Activated CD4-positive, alpha-beta T cell treated with anti-CD3 and anti-CD28 coated beads for 24 hours (primary cell): Measurements from ENCODE around the gene CADM2.

Experiments
- DNase-seq, 2 donors: peaks; one replicate each; pipeline ENCODE4 v3.0.0-alpha.2; 2020; ENCODE audit warnings: low read depth in 2 of 2

The CADM2 gene

DNA sequence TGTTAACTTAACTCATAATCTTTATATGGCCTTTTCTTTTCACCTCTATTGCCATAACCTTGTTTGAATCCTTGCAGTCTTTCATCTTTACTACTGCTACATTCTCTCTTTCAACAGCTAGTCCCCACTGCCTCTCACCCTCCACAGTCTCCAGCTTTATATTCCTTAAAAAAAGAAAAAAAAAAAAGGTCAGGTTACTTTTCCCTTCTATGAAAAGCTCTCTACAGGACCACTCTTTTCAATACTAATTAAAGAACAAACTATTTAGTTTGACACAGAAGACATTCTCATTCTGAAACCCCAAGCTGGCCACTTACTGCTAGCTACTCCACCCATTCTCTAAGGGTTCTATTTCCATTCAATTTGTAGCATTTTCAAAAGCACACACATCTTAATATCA lies 25.6 kb downstream of the CADM2 start:
- DNase-seq, result no peak

DNA sequence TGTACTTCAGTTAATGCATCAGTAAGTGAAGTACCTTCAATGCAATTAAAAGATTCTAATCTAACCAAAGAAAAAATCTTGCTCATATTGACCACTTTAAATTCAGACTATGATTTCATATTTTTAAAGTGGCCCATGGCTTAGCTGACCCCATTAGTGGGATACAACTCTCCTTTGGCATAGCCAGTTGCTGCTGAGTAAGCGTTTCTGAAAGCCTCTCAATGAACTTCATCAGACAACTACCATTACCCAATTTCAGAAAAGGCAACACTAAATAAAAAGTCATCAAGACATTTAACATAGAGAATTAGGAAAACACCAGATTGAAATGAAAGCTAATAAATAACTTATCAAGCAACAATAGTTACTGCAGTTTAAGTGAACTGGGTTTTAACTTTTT lies 27.0 kb downstream of the CADM2 start:
- DNase-seq, result no peak

DNA sequence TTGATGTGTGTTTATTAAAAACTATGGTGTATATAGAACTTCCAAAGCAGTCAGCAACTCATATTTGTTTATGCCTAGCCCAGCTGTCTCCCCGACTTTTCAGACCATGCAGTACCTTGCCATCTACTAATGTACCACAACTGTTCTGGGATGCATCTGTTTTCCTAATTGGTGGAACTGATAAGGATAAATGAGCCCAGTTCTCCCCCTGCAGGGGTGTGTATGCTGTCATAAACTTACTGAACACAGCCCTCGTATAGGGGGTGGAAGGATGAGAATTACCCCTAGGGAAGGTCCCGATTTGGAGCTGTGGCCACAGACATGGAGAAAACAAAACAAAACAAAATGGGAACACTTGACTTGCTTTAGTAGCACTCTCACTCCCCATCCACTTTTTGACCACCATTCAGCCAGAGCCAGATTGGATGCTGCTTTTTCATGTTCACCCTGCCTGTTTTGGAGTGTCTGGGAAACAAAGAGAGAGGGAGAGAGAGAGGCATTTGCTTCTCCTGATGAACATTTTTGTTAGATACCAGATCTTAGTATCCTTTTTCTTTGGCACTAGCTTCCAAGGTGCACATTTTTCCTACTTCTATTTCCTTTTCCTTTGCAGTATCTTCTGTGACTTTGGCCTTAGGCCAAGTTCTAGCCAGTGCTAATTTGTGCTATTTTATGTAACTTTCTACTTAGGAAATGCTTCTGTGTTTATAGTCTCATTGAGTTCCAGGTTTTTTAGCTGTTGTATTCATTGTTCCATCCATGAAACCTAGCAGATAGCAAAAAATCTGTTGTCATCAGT lies 29.1 kb downstream of the CADM2 start:
- no peak for DNase-seq

DNA sequence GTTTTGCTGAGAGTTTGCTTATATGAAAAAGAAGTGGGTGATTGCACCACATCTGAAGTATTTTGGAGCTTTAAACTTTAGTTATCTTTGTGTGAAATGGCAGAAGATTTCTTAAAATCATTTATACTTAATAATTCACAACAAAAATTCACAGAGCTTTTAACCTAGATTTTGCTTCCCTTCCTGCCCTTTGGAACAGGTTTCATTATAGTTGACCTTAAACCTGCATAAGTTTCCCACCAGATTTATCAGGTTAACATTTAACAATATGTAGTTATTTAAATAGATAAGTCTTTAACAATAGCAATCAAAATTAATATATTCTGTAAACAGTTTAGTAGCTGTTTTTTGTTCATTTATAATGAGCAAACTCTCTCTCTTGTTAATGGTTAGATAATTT lies 30.3 kb downstream of the CADM2 start:
- DNase-seq, result no peak

DNA sequence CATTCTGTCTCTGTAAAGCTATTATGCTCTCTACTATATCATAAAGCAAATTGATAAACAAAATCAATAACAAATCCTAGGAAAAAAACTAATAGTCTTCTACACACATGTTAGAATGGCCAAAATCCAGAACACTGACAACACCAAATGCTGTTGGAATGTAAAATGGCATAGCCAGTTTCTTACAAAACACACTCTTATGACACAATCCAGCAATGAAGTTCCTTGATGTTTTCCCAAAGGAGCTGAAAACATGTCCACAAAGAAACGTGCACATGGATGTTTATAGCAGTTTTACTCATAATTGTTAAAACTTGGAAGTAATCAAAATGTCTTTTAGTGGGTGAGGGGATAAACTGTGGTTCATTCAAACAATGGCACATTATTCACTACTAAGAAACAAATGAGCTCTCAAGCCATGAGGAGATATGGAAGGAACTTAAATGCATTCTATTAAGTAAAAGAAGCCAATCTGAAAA lies 32.7 kb downstream of the CADM2 start:
- DNase-seq, result no peak

DNA sequence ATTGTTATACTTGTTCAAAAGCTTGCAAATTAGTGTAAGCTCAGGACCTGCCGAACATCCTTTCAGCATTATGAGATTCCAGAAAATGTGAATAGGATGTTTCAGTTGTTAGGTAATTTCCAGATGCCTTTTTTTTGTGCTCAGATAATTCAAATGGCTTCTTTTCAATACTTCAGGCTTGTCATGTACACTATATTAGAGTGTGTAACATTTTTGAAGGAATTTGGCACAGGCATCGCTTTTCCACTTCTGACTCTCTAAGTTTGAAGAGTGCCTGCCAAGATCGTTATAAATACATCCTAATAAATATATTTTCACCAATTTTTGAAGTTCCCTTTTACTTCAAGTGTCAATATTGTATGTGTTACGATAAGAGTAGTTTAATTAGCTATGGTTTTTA lies 35.2 kb downstream of the CADM2 start:
- DNase-seq, result no peak

DNA sequence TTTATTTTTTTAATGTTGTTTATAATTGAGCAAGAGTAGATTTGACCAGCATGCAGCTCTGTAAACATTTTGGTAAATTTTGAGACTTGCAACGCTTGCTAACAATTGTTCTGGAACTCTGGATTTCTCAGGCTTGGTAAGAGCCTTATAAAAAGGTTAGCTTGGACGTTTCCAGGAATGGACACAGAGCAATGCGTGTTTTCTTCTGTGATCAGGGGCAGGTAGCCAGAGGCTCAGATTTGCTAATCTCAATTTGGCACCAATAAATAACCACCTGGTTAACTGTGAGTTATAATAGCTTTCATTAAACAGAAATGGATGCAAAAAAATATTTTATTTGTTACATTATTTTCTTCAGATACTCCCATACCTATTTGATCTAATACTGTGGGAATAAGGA lies 39.8 kb downstream of the CADM2 start:
- no peak for DNase-seq

DNA sequence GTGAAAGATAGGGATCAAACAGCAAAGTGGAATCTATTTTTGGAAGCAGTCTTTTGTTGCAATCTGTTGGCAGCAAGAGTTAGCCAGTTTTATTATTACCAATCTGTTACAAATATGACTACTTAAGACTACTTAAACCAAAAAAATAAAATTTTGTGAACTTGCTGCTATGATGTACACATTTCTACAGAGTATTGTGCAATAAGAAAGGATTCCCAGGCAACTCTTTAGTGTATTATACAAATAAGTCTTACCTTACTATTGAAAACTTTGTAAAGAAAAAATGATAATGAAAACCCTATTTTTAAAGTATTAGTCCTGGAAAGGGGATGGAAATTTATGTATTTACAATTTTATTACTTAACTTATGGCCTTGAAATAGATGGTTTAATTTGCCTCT lies 44.7 kb downstream of the CADM2 start:
- DNase-seq, result no peak

DNA sequence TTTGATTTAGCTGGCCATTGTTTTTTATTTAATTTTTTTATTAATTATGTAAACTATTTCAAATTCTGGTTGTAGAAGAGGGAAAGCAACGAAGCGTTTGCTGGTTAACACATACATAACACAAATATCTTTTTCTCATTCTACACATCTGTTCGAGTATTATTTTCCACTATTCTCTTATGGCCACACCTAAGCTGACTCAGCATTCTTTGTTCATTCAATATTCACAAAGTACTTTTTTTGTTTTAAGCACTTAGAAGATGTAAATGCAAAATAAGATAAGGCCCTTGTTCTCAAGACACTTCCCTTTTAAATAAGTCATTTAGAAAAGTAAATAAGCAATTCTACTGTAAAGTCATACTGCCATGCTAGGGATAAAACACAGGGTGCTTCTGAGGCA lies 45.4 kb downstream of the CADM2 start:
- no peak for DNase-seq

DNA sequence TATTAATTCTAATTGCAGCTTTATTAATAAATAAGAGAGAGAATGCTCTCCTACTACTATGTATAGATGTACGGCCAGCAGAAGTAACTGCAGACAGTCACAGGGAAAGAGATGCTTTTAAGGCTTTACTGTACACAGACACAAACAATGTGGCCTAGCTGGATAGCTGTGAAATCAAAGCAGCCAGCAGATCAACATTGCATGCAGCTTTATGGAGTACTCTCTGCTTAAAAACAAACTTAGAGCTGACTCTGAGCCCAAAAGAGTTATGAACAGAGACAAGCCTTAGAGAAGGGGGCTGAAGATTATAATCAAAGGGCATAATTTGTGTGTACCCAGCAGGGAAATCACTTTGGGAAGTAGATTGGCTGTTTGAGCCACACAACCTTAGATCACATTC lies 47.2 kb downstream of the CADM2 start:
- DNase-seq, result no peak

DNA sequence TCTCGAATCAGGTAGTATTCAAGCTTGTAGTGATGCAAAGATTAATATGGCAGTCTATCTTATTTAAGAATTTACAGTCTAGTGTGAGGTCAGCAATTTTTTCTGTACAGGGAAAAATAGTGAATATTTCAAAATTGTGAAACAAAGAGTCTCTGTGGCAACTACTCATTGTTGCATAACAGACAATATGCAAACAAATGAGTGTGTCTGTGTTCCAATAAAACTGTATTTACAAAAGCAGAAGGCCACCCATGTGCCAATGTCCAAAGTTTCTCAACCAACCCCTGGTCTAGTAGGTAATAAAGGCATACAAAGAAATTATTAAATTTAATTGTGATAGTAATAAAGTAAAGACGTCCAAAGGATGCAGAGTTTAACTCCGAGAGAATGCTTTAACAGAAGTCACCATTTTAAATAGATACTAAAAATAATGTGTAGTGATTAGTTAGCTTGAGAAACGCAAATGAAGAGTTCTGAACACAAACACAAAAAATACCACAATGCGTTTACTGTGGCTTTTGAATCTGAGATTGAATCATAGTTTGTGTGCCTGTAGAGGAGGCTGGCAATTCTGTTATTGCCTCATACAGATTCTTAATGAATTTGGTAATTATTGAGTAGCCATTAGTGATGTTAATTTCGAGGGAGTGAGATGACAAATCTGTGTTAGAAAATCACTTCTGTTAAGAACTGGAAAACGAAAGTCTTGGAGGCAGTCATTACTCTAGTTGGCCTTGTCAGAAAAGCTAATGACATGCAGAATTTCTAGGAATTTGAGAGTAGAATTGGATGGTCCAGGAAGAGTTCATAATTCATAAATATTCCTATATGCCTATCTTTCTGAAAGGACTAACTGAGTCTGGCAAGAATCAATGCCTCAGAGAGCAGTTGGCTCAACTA lies 48.7 kb downstream of the CADM2 start:
- no peak for DNase-seq

DNA sequence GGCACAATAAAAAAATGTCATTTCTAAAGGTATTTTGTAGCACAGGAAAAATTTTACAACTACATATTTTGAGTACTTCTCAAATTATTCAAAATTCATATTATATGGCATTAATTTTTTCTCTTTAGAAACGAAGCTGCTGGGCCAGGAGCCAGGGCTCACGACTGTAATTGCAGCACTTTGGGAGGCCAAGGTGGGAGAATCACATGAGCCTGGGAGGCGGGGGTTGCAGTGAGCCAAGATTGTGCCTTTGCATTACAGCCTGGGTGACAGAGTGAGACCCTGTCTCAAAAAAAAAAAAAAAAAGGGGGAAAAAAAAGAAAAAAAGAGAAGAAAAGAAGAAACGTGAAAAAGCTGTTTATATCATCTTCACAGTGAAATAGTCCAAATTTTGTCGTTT lies 62.0 kb downstream of the CADM2 start:
- no peak for DNase-seq

DNA sequence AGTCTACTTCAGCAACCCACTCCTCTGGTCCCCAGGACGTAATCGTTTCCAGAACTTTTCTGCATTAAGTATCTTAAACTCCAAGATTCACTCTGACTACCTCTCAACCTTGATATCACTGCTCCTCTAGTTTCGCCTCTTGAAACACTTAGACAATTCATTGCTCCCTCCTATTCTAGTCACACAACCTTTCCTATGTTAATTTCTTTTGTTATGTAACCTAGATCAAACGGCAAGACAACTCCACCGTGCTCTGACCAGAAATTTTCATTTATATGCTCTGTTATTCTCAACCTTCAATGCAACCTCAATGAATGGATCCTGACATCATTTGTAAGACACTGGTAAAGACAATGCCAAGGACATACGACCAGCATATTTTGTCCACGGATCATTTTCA lies 71.3 kb downstream of the CADM2 start:
- no peak for DNase-seq

DNA sequence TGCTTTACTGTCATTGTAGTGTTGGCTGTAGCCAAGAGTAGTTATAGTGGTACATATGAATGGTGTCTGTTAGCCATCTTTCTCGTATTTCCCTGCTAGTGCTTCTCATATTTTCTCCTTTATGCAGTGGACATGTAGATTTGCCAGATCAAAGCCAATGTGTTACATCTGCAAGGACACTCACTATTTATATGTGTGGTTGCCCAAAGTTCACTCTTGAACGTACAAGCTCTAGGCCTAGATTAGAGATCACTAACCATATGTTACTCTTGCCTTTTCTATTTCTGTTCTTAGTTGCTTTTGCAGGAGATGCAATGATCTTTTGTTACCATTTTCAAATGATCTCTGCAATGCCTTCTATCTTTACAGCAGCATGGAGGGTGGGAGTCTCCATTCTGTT lies 78.4 kb downstream of the CADM2 start:
- DNase-seq, result no peak

DNA sequence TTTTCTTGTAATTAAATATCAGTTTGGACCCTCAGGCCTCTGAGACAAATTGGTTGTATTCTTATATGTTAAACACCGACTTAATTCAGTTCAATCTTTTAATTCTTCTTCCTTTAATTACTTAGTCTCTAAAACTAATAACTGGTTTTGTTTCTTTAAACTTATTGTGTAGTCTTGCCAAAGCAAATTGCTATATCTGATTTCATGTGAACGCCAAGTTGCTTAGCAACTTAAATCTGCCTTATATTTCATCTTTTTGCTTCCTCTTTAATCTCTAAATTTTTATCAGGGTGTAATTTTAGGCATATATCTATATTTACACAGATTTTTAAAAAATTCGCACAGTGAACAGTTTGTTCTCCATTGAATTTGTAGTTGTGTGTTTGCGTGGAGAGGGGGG lies 82.2 kb downstream of the CADM2 start:
- no peak for DNase-seq

DNA sequence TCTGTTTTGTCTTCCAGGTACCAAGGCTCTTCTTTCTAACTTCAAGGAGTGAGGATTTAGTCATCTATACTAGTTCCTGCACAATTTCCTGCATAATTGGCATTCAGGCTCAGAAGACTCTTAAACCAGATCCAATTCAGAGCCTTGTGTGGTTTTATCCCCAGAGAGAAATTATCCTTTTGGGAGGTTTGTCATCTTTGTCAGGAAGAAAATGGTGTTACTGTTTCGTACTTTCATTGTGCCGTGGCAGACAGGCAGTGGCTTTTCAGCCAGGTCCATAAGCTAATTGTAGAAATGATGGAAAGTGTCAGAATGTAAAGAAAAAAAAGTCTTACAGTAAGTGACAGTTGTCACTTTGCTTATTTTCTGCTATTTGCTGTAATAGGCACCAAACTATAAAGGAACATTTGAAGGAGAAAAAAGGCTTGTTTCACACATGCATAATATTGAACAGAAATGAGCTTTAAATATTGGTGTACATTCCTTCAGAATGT lies 82.8 kb downstream of the CADM2 start:
- DNase-seq, result no peak

DNA sequence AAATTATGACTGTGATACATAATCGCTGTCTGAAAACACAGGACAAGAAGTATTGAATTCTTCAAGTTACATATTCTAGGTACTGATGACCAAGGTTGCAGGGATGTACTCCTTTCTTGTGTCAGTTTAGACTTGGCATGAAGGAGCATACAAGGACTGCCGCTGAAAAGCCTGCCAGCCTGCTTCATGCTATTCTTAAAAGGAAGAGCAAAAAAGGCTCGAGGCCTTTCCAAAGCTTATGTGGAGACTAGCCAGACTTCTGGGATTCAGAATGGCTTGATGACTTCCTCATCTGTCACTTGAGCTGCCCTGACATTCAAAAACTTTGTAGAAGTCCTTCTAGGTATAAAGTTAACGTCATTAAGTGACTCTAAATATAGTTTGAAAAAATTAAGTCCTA lies 92.0 kb downstream of the CADM2 start:
- DNase-seq, result no peak

DNA sequence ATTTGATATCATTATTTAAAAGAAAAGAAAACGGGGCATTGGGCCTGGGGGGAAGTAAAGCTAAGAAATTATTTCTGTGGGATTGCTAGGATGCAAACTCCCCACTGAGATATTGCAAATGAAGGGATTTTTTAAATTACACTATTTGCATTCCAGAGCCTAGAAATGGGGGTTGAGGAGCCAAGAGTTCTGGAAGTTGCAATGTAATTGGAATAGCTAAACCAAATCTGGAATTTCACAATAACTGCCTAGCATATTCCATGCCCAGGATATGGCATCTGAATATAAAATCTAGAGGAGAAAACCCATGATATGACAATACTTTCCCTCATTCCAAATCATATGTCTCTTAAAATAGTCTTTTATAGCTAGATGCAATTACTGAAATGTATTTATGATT lies 93.0 kb downstream of the CADM2 start:
- no peak for DNase-seq

DNA sequence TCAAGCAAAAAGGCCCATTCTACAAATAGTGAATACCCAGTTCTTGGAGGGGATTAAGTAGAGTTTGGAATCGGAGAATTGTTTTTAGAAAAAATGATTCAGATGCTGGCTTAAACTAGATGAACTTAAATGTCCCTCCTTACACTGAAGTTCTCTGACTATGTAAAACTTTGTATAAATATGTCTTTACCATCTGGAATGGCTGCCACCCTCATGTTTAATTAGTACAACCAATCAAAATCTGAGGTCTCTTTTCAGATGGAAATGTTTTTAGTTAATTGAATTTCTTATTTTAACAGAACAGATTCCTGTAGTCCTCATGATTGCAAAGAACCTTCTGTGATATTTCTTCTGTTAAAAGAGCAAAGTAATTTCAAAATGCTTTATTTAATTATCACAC lies 94.8 kb downstream of the CADM2 start:
- no peak for DNase-seq

DNA sequence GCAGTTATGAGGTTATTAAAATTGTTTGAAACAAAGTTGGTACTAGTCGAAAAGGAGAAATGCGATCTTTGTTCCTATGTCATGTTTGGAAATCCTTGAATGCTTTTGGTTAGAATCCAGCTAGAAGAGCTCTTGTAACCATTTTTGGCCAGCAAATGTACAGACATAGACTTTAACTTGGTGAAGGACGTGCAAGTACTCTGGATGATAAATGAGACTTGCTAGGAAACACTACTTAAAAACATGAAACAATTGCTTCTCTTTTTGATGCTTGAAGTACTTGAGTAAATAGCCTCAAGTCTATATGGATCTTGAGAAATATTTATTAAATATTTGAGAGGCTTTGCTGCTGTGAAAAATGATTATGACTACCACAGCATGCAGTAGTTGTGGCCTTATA lies 95.8 kb downstream of the CADM2 start:
- DNase-seq, result no peak

DNA sequence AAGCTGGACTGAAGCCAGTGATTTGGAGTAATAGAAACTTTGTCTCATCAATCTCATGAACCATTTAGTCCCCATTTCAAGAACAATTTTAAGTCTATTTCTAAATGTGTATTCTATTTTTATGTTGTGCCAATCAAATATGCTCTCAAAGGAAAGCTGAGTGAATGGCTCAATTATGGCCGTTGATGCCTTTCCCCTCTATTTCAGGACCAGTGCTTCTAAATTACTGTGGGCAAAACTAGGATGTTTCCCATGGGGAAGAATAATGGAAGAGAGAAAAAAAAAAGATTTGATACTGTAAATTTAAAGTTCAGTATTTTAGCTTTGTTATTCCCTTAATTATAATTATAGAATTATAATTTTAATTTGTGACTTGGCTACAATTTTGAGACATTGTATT lies 110.1 kb downstream of the CADM2 start:
- DNase-seq, result no peak

DNA sequence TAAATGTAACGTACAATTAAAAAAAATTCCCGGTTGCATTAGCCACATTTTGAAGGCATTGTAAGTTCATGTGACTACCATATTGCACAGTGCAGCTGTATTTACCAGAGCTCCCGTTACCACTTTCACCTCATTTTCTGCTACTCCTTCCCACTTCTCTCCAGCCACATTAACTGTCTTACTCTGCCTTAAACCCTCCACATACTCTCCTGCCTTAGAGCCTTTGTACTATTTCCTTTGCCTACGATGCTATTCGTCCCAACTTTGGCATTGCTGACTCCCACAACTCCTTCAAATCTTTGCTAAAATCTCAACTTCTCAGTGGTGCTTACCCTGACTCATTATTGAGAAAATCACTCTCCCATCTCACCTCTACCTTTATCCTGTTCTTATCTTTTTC lies 115.2 kb downstream of the CADM2 start:
- DNase-seq, result no peak

DNA sequence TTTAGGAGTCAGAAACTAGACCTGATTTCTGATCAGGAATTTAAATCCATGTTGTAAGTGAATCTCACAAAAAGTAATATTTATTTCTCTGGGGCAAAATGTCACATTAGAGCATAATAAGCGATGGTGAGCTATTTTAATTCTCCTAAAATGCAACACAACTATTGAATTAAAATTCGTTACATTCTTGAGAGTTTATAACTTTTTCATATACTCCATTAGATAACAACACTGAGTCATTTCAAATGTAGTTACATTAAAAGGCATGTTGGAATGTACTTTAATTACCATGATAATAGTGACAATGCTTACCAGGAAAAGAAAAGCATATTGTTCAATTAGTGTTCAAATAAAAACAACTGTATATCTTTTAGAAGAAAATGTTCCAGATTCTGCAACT lies 116.9 kb downstream of the CADM2 start:
- no peak for DNase-seq
